C4-2B (cell line): ENCODE results near the gene REV3L.

ENCODE experiments used
- H3K27ac ChIP-seq: fragments of 450-650 bp; 2 replicates; pipeline ENCODE4 v1.5.1; 2017
- CTCF ChIP-seq: fragments of 450-650 bp; conservative IDR thresholded peaks from 2 replicates; pipeline ENCODE4 v1.5.1; 2017; ENCODE audit warnings: mild to moderate bottlenecking
- ZFX ChIP-seq: fragments of 450-650 bp; IDR thresholded peaks from 2 replicates; pipeline ENCODE4 v1.6.1; 2017

Gene REV3L

DNA sequence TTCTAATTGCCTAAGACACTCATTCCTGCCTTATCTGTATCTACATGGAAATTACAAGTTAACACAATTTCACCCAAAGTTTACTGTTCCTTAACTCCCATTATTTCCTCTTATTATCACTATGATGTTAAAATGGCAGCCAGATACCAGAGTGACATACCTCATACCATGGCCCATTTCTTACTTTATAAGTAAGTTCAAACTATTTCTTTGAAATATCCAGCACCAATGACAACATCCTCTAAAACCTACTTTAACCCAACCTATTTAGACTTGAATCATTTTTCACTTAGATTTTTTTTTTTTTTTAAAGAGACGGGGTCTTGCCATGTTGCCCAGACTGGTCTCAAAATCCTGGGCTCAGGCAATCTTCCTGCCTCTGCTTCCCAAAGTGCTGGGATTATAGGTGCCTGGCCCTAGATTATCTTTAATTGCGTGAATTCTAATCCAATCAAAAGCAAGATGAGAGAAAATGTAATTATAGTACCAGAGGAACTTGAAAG lies 10.0 kb downstream of the REV3L start:
- no peak overlapping the region for H3K27ac ChIP-seq
- no peak for TF ChIP-seq CTCF
- TF ChIP-seq ZFX: no peak

DNA sequence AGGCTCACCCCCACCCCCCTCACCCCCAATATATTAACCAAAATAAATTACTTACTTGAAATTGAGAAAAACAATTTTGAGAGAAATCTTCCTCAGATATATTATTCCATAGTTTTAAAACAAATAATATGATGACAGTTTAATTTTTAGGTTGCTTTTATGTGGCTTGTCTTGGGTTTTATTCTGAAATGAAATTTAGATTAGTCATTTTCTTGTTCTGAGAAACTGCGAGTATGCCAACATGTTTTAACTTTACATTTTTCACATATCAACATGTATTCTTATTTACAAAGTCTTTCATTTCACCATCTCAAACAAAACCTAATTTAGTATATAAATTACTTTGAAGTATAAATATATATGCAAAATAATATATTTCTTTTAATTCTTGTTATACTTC lies 11.1 kb downstream of the REV3L start:
- H3K27ac ChIP-seq: no peak overlapping the region
- TF ChIP-seq ZFX (no peak), CTCF (no peak)

GRCh38 chr6:111471533-111471932 lies 11.5 kb downstream of the REV3L start:
- no peak for TF ChIP-seq ZFX
- TF ChIP-seq CTCF: no peak
- no peak overlapping the region for H3K27ac ChIP-seq

GRCh38 chr6:111470991-111471390 lies 12.0 kb downstream of the REV3L start:
- H3K27ac ChIP-seq: no peak overlapping the region

GRCh38 chr6:111469543-111469942 lies 13.5 kb downstream of the REV3L start:
- TF ChIP-seq ZFX: no peak

More at GRCh38 chr6:111470991-111471390, 12.0 kb downstream of the REV3L start:
- TF ChIP-seq ZFX (no peak), CTCF (no peak)

GRCh38 chr6:111468329-111469012 lies 14.5 kb downstream of the REV3L start:
- TF ChIP-seq CTCF (no peak), ZFX (no peak)
- no peak overlapping the region for H3K27ac ChIP-seq

More at GRCh38 chr6:111469543-111469942, 13.5 kb downstream of the REV3L start:
- no peak overlapping the region for H3K27ac ChIP-seq

- H3K27ac ChIP-seq: no peak overlapping the region
- TF ChIP-seq ZFX (no peak), CTCF (no peak)
These were observed 18.8 kb downstream of the REV3L start for GRCh38 chr6:111464184-111464583.

- TF ChIP-seq CTCF (no peak), ZFX (no peak)
- H3K27ac ChIP-seq: no peak overlapping the region
These were observed 20.1 kb downstream of the REV3L start for GRCh38 chr6:111462770-111463391.
